ENCODE data around the gene GNAO1.

The GNAO1 gene

GRCh38 chr16:56305956-56306565 lies 114.8 kb downstream of the GNAO1 start:
- TF ChIP-seq GLIS3 (CRISPR knock-in tag; IDR thresholded peaks at IDR 0.05) (no peak), OSR1 (CRISPR knock-in tag; IDR thresholded peaks at IDR 0.05) (no peak), ESRRG (CRISPR knock-in tag; IDR thresholded peaks at IDR 0.05) (no peak), BACH2 (CRISPR knock-in tag; IDR thresholded peaks at IDR 0.05; ENCODE audit: borderline replicate concordance) (no peak), RARB (CRISPR knock-in tag; IDR thresholded peaks at IDR 0.05) (no peak), ZFP3 (CRISPR knock-in tag; IDR thresholded peaks at IDR 0.05) (no peak), SNAI2 (CRISPR knock-in tag; IDR thresholded peaks at IDR 0.05) (no peak), ARNTL (CRISPR knock-in tag; IDR thresholded peaks at IDR 0.05; ENCODE audit: borderline replicate concordance, low read depth) (no peak), ZC3H10 (CRISPR knock-in tag; IDR thresholded peaks at IDR 0.05) (no peak), ZNF565 (CRISPR knock-in tag; conservative IDR thresholded peaks at IDR 0.05; ENCODE audit: low read depth) (no peak), PPARA (CRISPR knock-in tag; IDR thresholded peaks at IDR 0.05; ENCODE audit: borderline replicate concordance) (no peak), TCF4 (CRISPR knock-in tag; IDR thresholded peaks at IDR 0.05; ENCODE audit: borderline replicate concordance) (no peak), POU6F1 (CRISPR knock-in tag; IDR thresholded peaks at IDR 0.05; ENCODE audit: borderline replicate concordance, low read depth) (no peak), ZNF8 (CRISPR knock-in tag; IDR thresholded peaks at IDR 0.05) (no peak)
- TF ChIP-seq, protein P1, sequence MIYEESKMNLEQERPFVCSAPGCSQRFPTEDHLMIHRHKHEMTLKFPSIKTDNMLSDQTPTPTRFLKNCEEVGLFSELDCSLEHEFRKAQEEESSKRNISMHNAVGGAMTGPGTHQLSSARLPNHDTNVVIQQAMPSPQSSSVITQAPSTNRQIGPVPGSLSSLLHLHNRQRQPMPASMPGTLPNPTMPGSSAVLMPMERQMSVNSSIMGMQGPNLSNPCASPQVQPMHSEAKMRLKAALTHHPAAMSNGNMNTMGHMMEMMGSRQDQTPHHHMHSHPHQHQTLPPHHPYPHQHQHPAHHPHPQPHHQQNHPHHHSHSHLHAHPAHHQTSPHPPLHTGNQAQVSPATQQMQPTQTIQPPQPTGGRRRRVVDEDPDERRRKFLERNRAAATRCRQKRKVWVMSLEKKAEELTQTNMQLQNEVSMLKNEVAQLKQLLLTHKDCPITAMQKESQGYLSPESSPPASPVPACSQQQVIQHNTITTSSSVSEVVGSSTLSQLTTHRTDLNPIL (CRISPR knock-in tag; IDR thresholded peaks at IDR 0.05; ENCODE audit: low read depth) = no peak
- TF ChIP-seq, protein P2, sequence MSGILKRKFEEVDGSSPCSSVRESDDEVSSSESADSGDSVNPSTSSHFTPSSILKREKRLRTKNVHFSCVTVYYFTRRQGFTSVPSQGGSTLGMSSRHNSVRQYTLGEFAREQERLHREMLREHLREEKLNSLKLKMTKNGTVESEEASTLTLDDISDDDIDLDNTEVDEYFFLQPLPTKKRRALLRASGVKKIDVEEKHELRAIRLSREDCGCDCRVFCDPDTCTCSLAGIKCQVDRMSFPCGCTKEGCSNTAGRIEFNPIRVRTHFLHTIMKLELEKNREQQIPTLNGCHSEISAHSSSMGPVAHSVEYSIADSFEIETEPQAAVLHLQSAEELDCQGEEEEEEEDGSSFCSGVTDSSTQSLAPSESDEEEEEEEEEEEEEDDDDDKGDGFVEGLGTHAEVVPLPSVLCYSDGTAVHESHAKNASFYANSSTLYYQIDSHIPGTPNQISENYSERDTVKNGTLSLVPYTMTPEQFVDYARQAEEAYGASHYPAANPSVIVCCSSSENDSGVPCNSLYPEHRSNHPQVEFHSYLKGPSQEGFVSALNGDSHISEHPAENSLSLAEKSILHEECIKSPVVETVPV (CRISPR knock-in tag; IDR thresholded peaks at IDR 0.05) = no peak
- TF ChIP-seq, protein P3, sequence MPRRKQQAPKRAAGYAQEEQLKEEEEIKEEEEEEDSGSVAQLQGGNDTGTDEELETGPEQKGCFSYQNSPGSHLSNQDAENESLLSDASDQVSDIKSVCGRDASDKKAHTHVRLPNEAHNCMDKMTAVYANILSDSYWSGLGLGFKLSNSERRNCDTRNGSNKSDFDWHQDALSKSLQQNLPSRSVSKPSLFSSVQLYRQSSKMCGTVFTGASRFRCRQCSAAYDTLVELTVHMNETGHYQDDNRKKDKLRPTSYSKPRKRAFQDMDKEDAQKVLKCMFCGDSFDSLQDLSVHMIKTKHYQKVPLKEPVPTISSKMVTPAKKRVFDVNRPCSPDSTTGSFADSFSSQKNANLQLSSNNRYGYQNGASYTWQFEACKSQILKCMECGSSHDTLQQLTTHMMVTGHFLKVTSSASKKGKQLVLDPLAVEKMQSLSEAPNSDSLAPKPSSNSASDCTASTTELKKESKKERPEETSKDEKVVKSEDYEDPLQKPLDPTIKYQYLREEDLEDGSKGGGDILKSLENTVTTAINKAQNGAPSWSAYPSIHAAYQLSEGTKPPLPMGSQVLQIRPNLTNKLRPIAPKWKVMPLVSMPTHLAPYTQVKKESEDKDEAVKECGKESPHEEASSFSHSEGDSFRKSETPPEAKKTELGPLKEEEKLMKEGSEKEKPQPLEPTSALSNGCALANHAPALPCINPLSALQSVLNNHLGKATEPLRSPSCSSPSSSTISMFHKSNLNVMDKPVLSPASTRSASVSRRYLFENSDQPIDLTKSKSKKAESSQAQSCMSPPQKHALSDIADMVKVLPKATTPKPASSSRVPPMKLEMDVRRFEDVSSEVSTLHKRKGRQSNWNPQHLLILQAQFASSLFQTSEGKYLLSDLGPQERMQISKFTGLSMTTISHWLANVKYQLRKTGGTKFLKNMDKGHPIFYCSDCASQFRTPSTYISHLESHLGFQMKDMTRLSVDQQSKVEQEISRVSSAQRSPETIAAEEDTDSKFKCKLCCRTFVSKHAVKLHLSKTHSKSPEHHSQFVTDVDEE (CRISPR knock-in tag; IDR thresholded peaks at IDR 0.05) = no peak
- ATAC-seq = no peak

- no peak for ATAC-seq
- TF ChIP-seq ZC3H10 (CRISPR knock-in tag; IDR thresholded peaks at IDR 0.05) = no peak
- no peak for TF ChIP-seq PPARA (CRISPR knock-in tag; IDR thresholded peaks at IDR 0.05; ENCODE audit: borderline replicate concordance)
- TF ChIP-seq TOX (CRISPR knock-in tag; IDR thresholded peaks at IDR 0.05; ENCODE audit: borderline replicate concordance) = no peak
- no peak for TF ChIP-seq POU6F1 (CRISPR knock-in tag; IDR thresholded peaks at IDR 0.05; ENCODE audit: borderline replicate concordance, low read depth)
Measured at GRCh38 chr16:56306690-56307533, 115.6 kb downstream of the GNAO1 start.

DNA sequence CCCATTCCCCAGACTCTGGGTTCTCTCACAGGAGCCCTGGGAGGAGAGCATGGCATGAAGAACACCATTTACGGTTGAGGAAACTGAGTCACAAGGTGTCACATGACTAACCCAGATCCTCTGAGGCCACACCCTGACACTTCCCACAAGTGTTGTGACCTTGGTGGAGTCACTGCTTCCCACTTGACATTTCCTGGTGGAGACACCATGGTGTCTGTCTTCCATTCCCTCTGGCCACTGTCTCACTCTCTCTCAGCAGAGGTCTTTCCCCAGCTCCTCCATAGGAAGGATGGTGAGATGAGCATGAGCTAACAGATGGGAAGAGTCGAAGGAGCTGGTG lies 116.2 kb downstream of the GNAO1 start:
- TF ChIP-seq, protein P1 (CRISPR knock-in tag; IDR thresholded peaks at IDR 0.05; ENCODE audit: low read depth) = no peak
- no peak for TF ChIP-seq ZNF565 (CRISPR knock-in tag; conservative IDR thresholded peaks at IDR 0.05; ENCODE audit: low read depth)
- no peak for TF ChIP-seq BACH2 (CRISPR knock-in tag; IDR thresholded peaks at IDR 0.05; ENCODE audit: borderline replicate concordance)
- no peak for TF ChIP-seq SNAI2 (CRISPR knock-in tag; IDR thresholded peaks at IDR 0.05)
- no peak for TF ChIP-seq TCF4 (CRISPR knock-in tag; IDR thresholded peaks at IDR 0.05; ENCODE audit: borderline replicate concordance)
- no peak for TF ChIP-seq TOX (CRISPR knock-in tag; IDR thresholded peaks at IDR 0.05; ENCODE audit: borderline replicate concordance)
- no peak for TF ChIP-seq GLIS3 (CRISPR knock-in tag; IDR thresholded peaks at IDR 0.05)
- no peak for TF ChIP-seq POU6F1 (CRISPR knock-in tag; IDR thresholded peaks at IDR 0.05; ENCODE audit: borderline replicate concordance, low read depth)
- no peak for TF ChIP-seq ZNF8 (CRISPR knock-in tag; IDR thresholded peaks at IDR 0.05)
- TF ChIP-seq OSR1 (CRISPR knock-in tag; IDR thresholded peaks at IDR 0.05) = no peak
- TF ChIP-seq PPARA (CRISPR knock-in tag; IDR thresholded peaks at IDR 0.05; ENCODE audit: borderline replicate concordance) = no peak
- no peak for TF ChIP-seq ZNF70 (CRISPR knock-in tag; IDR thresholded peaks at IDR 0.05)
- no peak for TF ChIP-seq ZC3H10 (CRISPR knock-in tag; IDR thresholded peaks at IDR 0.05)
- ATAC-seq = no peak
